DND-41 (cell line): Measurements from ENCODE around the gene CDS2.

Source experiments
- ATAC-seq: fragments of 200-7000 bp; cut with Tn5 transposase; 3 replicates; pipeline ENCODE4 v1.9.1; 2021; ENCODE audit warnings: low read depth; ENCODE audit not compliant: insufficient read depth
- DNase-seq: peaks from one replicate; pipeline ENCODE4 v3.0.0-alpha.2; 2020
- H2AFZ ChIP-seq: 2 replicates; pipeline ENCODE4 v1.6.0; 2012; ENCODE audit warnings: low read depth, low read length
- H3K27ac ChIP-seq: 2 replicates; pipeline ENCODE4 v1.5.1; 2012; ENCODE audit warnings: low read length, inconsistent platforms
- H3K27me3 ChIP-seq: fragments of 200-600 bp; sonication (generic); 2 replicates; pipeline ENCODE4 v1.6.0; 2012; ENCODE audit warnings: low read length, mild to moderate bottlenecking, inconsistent platforms; ENCODE audit not compliant: insufficient read depth, poor library complexity
- H3K36me3 ChIP-seq: 2 replicates; pipeline ENCODE4 v1.5.1; 2012; ENCODE audit warnings: low read length, inconsistent platforms; ENCODE audit not compliant: insufficient read depth
- H3K4me1 ChIP-seq: 2 replicates; pipeline ENCODE4 v1.5.1; 2012; ENCODE audit warnings: mild to moderate bottlenecking, low read length; ENCODE audit not compliant: insufficient read depth
- H3K4me2 ChIP-seq: 2 replicates; pipeline ENCODE4 v1.6.0; 2012; ENCODE audit warnings: mild to moderate bottlenecking, moderate library complexity, low read length, inconsistent platforms; ENCODE audit not compliant: insufficient read depth
- H3K4me3 ChIP-seq, 2 experiments: fragments of 200-600 bp in 1 of 2; shearing (Covaris generic) in 1 of 2; 2 replicates each; pipeline ENCODE4 v1.5.1; 2012 to 2016; ENCODE audit warnings: inconsistent platforms in 2 of 2, low read length in 2 of 2, mild to moderate bottlenecking in 2 of 2, low read depth in 1 of 2, moderate library complexity in 1 of 2
- H3K79me2 ChIP-seq: 2 replicates; pipeline ENCODE4 v1.6.0; 2012; ENCODE audit warnings: low read length, inconsistent platforms; ENCODE audit not compliant: insufficient read depth
- H3K9ac ChIP-seq: 2 replicates; pipeline ENCODE4 v1.6.0; 2012; ENCODE audit warnings: low read depth, mild to moderate bottlenecking, inconsistent platforms, low read length, moderate library complexity
- H3K9me3 ChIP-seq: 2 replicates; pipeline ENCODE4 v1.5.1; 2012; ENCODE audit warnings: low read length, moderate library complexity, mild to moderate bottlenecking, inconsistent platforms; ENCODE audit not compliant: insufficient read depth, severe bottlenecking
- H4K20me1 ChIP-seq: 2 replicates; pipeline ENCODE4 v1.6.0; 2012; ENCODE audit warnings: low read length; ENCODE audit not compliant: insufficient read depth
- EZH2 ChIP-seq: IDR thresholded peaks from 3 replicates; pipeline ENCODE4 v1.6.1; 2012; ENCODE audit warnings: borderline replicate concordance, low read depth, mild to moderate bottlenecking, moderate library complexity, low read length, inconsistent platforms; ENCODE audit not compliant: severe bottlenecking
- TF ChIP-seq, protein P1 (sequence below): IDR thresholded peaks from 2 replicates; pipeline ENCODE4 v1.5.1; 2012; ENCODE audit warnings: borderline replicate concordance, low read length, moderate library complexity, mild to moderate bottlenecking; ENCODE audit not compliant: poor library complexity, severe bottlenecking; ENCODE audit errors: extremely low read depth

The CDS2 gene

DNA sequence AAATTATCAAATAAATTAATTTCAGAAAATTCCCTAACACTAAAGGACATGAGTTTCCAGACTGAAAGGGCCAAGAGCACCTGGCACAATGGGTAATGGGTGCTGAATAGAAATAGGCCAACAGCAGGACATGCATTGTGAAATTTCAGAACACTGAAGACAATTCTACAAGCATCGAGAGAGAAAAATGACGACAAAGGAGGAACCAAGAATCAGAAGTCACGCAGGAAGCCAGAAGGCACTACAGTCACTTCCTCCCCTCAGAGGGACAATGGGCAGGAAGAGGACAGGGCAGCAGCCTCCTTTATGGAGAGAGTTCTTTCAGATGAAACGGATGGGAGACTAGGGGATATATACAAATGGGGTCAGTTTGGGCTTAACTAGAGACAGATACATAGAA is 36.6 kb upstream of the CDS2 start:
- Histone ChIP-seq H3K4me3 (no peak overlapping the region), H3K79me2 (no peaks in the 10 kb centered on the region), H3K36me3 (peaks cover 8% of the 10 kb centered on the region; the same call in 1 of the 2 replicates), H3K4me1 (no peaks in the 10 kb centered on the region), H4K20me1 (no peaks in the 10 kb centered on the region), H2AFZ (no peak overlapping the region), H3K9ac (no peak overlapping the region), H3K9me3 (no peaks in the 10 kb centered on the region), H3K27me3 (no peaks in the 10 kb centered on the region), H3K4me2 (no peak overlapping the region), H3K27ac (no peak overlapping the region)
- TF ChIP-seq, protein P1, sequence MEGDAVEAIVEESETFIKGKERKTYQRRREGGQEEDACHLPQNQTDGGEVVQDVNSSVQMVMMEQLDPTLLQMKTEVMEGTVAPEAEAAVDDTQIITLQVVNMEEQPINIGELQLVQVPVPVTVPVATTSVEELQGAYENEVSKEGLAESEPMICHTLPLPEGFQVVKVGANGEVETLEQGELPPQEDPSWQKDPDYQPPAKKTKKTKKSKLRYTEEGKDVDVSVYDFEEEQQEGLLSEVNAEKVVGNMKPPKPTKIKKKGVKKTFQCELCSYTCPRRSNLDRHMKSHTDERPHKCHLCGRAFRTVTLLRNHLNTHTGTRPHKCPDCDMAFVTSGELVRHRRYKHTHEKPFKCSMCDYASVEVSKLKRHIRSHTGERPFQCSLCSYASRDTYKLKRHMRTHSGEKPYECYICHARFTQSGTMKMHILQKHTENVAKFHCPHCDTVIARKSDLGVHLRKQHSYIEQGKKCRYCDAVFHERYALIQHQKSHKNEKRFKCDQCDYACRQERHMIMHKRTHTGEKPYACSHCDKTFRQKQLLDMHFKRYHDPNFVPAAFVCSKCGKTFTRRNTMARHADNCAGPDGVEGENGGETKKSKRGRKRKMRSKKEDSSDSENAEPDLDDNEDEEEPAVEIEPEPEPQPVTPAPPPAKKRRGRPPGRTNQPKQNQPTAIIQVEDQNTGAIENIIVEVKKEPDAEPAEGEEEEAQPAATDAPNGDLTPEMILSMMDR = no peak
- no peak for TF ChIP-seq EZH2
- ATAC-seq (no peak), DNase-seq (no peak)

GRCh38 chr20:5091902-5092301 is 34.9 kb upstream of the CDS2 start:
- H3K4me2 ChIP-seq = no peak overlapping the region
- H3K79me2 ChIP-seq = no peaks in the 10 kb centered on the region
- H4K20me1 ChIP-seq = no peaks in the 10 kb centered on the region
- H2AFZ ChIP-seq = no peak overlapping the region
- DNase-seq (no peak), ATAC-seq (no peak)
- no peaks in the 10 kb centered on the region for H3K27me3 ChIP-seq
- no peaks in the 10 kb centered on the region for H3K9me3 ChIP-seq
- peaks cover 22% of the 10 kb centered on the region; the same call in 1 of the 2 replicates for H3K36me3 ChIP-seq
- no peaks in the 10 kb centered on the region for H3K4me1 ChIP-seq
- H3K4me3 ChIP-seq = no peak overlapping the region
- H3K9ac ChIP-seq = no peak overlapping the region
- no peak overlapping the region for H3K27ac ChIP-seq
- TF ChIP-seq, protein P1 = no peak
- TF ChIP-seq EZH2 = no peak

- Histone ChIP-seq H3K9me3 (no peaks in the 10 kb centered on the region), H3K4me2 (no peak overlapping the region), H3K9ac (no peak overlapping the region), H3K79me2 (no peaks in the 10 kb centered on the region), H3K27ac (no peak overlapping the region), H3K4me1 (no peaks in the 10 kb centered on the region), H4K20me1 (no peaks in the 10 kb centered on the region), H3K4me3 (no peak overlapping the region), H3K36me3 (peaks cover 24% of the 10 kb centered on the region; the same call in 1 of the 2 replicates), H2AFZ (no peak overlapping the region), H3K27me3 (no peaks in the 10 kb centered on the region)
- no peak for ATAC-seq
- no peak for DNase-seq
- TF ChIP-seq EZH2 = no peak
- TF ChIP-seq, protein P1 = no peak
Measured at GRCh38 chr20:5092765-5093339, 34.0 kb upstream of the CDS2 start.

- Histone ChIP-seq H3K27me3 (no peaks in the 10 kb centered on the region), H3K4me1 (no peaks in the 10 kb centered on the region), H3K4me3 (no peak overlapping the region), H3K79me2 (no peaks in the 10 kb centered on the region), H3K9ac (no peak overlapping the region), H3K27ac (no peak overlapping the region), H4K20me1 (no peaks in the 10 kb centered on the region; the same call in 1 of the 2 replicates), H3K9me3 (no peaks in the 10 kb centered on the region), H3K4me2 (no peak overlapping the region), H3K36me3 (peaks cover 46% of the 10 kb centered on the region), H2AFZ (no peak overlapping the region)
- ATAC-seq (no peak), DNase-seq (no peak)
- TF ChIP-seq, protein P1 = no peak
- TF ChIP-seq EZH2 = no peak
Measured at GRCh38 chr20:5095454-5095853, 31.4 kb upstream of the CDS2 start.
